Astrocyte (in vitro differentiated cells and primary cell): ENCODE results near the gene SHE.

ENCODE experiments used
- CTCF ChIP-seq: IDR thresholded peaks from 2 replicates; pipeline ENCODE4 v1.5.1; 2011; ENCODE audit warnings: low read depth, mild to moderate bottlenecking, inconsistent platforms, low read length, moderate library complexity; ENCODE audit not compliant: insufficient read depth
- EZH2 ChIP-seq: IDR thresholded peaks from 2 replicates; pipeline ENCODE4 v1.6.1; 2012; ENCODE audit warnings: mild to moderate bottlenecking, low read length, inconsistent platforms; ENCODE audit not compliant: insufficient read depth

- TF ChIP-seq CTCF (no peak), EZH2 (no peak)
These were observed 25.4 kb downstream of the SHE start for GRCh38 chr1:154476791-154477190.
